D721Med (cell line): ENCODE data around the gene ANKRD27.

Experiments
- DNase-seq: peaks from one replicate; pipeline ENCODE4 v3.0.0; 2011; ENCODE audit warnings: low spot score; ENCODE audit not compliant: insufficient read length
- FAIRE-seq: peaks from 2 replicates; lab custom pipeline; 2011; peaks lifted over from hg19 to GRCh38; lab: Jason Lieb, UNC
- TF ChIP-seq, protein P1 (sequence below): IDR thresholded peaks from 2 replicates; pipeline ENCODE4 v1.5.1; 2012; ENCODE audit warnings: mild to moderate bottlenecking, control low read depth; ENCODE audit not compliant: insufficient read depth; ENCODE audit errors: missing control alignments

The ANKRD27 gene

DNA sequence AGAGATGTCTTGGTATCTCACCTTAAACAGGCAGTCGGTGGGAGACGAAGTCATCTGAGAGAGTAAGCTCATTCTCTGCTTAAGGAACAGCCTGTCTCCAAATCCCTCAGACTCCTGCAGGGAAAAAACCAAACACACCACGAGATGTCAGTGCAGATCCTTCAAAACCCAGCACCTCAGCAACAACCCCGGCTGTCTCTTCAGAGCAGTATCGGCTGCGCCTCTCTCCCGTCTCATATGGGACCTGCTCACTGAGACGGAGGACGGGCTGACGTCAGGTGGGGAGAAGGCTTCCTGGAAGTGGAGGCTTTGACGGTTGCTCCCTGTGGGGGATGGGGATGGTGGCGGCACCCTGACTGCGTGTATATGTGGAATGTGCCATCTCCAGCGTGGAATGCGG is 43.6 kb downstream of the ANKRD27 start:
- DNase-seq (no peak), FAIRE-seq (no peak)
- TF ChIP-seq, protein P1, sequence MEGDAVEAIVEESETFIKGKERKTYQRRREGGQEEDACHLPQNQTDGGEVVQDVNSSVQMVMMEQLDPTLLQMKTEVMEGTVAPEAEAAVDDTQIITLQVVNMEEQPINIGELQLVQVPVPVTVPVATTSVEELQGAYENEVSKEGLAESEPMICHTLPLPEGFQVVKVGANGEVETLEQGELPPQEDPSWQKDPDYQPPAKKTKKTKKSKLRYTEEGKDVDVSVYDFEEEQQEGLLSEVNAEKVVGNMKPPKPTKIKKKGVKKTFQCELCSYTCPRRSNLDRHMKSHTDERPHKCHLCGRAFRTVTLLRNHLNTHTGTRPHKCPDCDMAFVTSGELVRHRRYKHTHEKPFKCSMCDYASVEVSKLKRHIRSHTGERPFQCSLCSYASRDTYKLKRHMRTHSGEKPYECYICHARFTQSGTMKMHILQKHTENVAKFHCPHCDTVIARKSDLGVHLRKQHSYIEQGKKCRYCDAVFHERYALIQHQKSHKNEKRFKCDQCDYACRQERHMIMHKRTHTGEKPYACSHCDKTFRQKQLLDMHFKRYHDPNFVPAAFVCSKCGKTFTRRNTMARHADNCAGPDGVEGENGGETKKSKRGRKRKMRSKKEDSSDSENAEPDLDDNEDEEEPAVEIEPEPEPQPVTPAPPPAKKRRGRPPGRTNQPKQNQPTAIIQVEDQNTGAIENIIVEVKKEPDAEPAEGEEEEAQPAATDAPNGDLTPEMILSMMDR, result peak; percentile 15

DNA sequence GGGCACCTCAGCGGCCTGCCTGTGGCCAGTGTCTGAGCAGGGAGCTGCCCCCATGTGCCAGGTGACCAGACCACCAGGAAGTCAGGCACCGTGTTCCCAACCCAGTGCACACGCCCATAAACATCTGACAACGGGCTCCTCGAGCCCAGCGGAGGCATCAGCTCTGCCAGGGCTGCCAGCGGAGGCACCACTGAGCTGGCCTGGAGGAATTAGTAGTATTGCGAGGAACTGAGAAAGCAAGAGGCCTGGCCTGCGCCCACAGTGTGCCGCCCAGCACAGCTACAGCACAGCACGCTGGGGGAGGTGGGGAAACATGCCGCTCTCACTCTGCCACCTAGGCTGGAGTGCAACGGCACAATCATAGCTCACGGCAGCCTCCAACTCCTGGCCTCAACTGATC is 44.6 kb downstream of the ANKRD27 start:
- FAIRE-seq (no peak), DNase-seq (no peak)
- TF ChIP-seq, protein P1, result no peak

DNA sequence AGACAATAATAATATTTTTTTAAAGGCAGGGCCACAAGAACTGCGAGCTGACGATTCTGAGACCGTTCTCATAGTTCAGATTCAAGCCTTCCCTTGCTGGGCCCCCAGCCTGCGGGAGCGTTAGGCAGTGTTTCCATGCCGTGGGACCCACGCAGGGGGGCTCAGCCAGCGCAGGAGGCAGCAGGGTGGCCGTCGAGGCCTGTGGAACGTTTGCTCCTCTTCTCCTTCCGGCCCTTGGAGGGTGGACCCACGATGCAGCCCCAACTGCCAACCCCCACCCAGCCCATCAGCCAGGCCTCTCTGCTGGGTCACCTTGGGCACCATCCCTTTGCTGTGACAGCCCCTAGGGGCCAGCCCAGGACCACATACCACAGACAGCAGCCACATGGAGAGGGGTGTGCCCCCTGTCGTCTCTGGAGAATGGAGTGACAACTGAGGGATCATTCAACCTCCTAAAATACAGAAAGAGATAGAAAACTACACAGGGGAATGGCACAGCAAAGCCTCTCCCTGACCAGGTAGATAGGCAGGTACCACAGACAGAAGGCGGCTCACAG is 47.2 kb downstream of the ANKRD27 start:
- DNase-seq (no peak), FAIRE-seq (no peak)
- TF ChIP-seq, protein P1, result no peak

DNA sequence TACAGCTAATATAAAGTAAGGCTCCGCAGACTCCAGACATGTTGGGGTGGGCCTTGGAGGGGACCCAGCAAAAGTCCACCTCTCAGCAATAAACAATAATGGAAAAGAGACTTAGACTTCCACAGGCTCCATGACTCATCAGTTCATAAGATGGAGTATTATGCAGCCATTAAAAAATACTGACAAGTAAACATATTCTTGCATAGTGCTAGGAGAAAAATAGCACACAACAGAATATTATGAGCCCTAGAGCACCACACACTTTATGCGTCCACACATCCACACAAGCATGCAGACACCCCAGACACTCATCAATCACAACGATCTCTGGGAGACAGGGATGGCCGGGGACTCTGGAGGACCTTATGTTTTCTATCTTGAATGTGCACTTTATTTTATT is 48.0 kb downstream of the ANKRD27 start:
- FAIRE-seq (no peak), DNase-seq (no peak)
- TF ChIP-seq, protein P1, result no peak

DNA sequence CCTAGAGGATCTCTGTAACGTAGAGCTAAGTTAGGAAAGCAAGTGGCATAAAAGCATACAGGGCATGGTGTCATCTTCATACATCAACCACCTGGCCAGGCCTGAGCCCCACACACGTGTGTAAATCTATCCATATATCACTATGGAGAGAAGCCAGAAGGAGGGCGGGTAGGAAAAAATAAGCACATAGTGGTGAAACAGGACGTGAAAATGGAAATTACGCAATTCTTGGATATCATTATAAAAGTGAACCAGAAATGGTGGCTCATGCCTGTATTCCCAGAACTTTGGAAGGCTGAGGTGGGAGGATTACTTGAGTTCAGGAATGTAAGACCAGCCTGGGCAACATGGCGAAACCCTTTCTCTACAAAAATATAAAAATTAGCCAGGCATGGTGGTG is 50.6 kb downstream of the ANKRD27 start:
- DNase-seq (no peak), FAIRE-seq (no peak)
- TF ChIP-seq, protein P1, result no peak

DNA sequence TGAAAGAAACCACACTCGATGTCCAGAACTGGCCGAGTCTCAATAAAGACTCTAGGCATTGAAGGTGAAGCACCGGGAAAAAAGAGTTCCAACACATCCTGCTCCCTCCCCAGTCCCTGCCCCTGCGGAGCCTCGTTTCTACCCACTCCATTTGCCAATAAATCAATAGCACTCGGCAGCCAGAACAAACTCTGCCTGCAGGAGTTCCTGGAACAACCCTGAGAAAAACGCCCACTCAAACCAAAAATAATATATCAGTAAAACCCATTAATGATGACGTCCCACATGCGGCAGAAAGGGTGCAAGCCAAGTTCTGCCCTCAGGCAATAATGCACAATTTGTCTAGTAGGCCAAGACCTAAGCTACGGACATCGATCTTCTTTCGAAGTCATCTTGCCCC is 53.0 kb downstream of the ANKRD27 start:
- no peak for FAIRE-seq
- TF ChIP-seq, protein P1, result no peak
- DNase-seq, result no peak

DNA sequence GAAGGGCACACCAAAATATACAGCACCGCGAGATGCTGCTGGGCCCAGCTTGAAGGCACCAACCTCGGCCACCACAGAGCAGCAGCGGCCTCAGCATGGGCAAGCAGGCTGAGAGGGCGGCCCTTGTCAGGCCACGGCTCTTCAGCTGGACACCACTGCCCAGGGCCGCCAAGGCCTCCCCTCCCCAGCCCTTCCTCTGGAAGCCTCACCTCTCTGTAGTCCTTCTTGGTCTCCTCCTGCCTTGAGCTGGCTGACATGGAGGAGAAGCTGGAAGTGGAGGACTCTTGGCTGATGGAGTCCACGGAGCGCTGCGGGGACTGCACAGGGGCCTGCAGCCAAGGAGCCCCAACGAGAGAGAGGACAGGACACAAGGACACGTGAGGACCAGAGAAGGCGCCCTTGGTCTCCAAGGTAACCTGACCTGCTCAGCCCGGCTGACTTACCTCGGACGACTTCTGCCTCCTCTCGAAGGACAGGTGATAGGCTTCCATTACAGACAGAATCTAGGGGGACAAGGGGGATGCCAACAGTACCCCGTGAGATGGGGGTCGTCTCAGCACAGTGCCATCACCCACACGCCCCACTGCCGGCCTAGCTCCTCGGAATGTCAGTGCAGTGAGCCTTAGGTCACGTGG is 55.8 kb downstream of the ANKRD27 start:
- TF ChIP-seq, protein P1, result no peak
- FAIRE-seq (no peak), DNase-seq (no peak)
